GM12874 (cell line): ENCODE measurements around the gene ATP2A3.

Experiments
- CTCF ChIP-seq: IDR thresholded peaks from 2 replicates; pipeline ENCODE4 v1.5.1; 2011; ENCODE audit warnings: low read depth, mild to moderate bottlenecking, control low read depth, low read length, moderate library complexity; ENCODE audit not compliant: insufficient read depth

ATP2A3 gene

GRCh38 chr17:3913531-3914311, 50.5 kb downstream of the ATP2A3 start:
- peak; percentile 99 for TF ChIP-seq CTCF

- no peak for TF ChIP-seq CTCF
Measured at GRCh38 chr17:3912827-3913226, 51.4 kb downstream of the ATP2A3 start.

GRCh38 chr17:3911271-3912053, 52.8 kb downstream of the ATP2A3 start:
- no peak for TF ChIP-seq CTCF

- TF ChIP-seq CTCF = no peak
Measured at GRCh38 chr17:3910420-3911270, 53.6 kb downstream of the ATP2A3 start.

- TF ChIP-seq CTCF = no peak
Measured at GRCh38 chr17:3909257-3909656, 55.0 kb downstream of the ATP2A3 start.

GRCh38 chr17:3907483-3908216, 56.6 kb downstream of the ATP2A3 start:
- peak; percentile 35 for TF ChIP-seq CTCF
